Activated CD4-positive, alpha-beta memory T cell treated with anti-CD3 and anti-CD28 coated beads, Interleukin-2, amount 10 ng/mL, durations not matched to agents 7 days and 5 days (primary cell): ENCODE measurements around the gene DUSP1. TPM values are rescaled to one million over a fixed set of nuclear protein-coding genes. Genes with fewer than 3 reads are reported as not detected.

Experiments
- CTCF ChIA-PET: fragments of 350-600 bp; sonication (Branson Sonifier 250); formaldehyde crosslinking; loops from one replicate; lab custom pipeline; 2021; ENCODE audit warnings: antibody characterized with exemption, inconsistent platforms; lab: Charles Lee
- POLR2A ChIA-PET: fragments of 350-600 bp; sonication (Branson Sonifier 250); formaldehyde crosslinking; loops from one replicate; lab custom pipeline; 2021; ENCODE audit warnings: antibody characterized with exemption; lab: Charles Lee
- DNase-seq: peaks from one replicate; pipeline ENCODE4 v3.0.0-alpha.2; 2020
- H3K27ac Mint-ChIP-seq: one replicate; pipeline ENCODE4 v1.8.0; 2021; ENCODE audit warnings: mild to moderate bottlenecking, mixed read lengths
- H3K27me3 Mint-ChIP-seq: one replicate; pipeline ENCODE4 v1.8.0; 2021; ENCODE audit warnings: mixed read lengths
- H3K36me3 Mint-ChIP-seq: one replicate; pipeline ENCODE4 v1.8.0; 2021; ENCODE audit warnings: low read depth, mixed read lengths
- H3K4me1 Mint-ChIP-seq: one replicate; pipeline ENCODE4 v1.8.0; 2021; ENCODE audit warnings: mixed read lengths
- H3K4me3 Mint-ChIP-seq: one replicate; pipeline ENCODE4 v1.8.0; 2021; ENCODE audit warnings: mild to moderate bottlenecking, mixed read lengths
- H3K9me3 Mint-ChIP-seq: one replicate; pipeline ENCODE4 v1.8.0; 2021; ENCODE audit warnings: mixed read lengths
- total RNA-seq, 2 experiments: library from RNA; stranded (reverse); gene quantifications; one replicate each; pipeline ENCODE4 v1.2.3, GENCODE V29; 2021

The DUSP1 gene
- total RNA-seq, 2 experiments from 2014 or later: 17.0 to 18.8 TPM

- Mint-ChIP-seq H3K9me3 (no peaks in the 10 kb centered on the region), H3K4me3 (no peak overlapping the region), H3K36me3 (no peaks in the 10 kb centered on the region), H3K4me1 (no peaks in the 10 kb centered on the region), H3K27me3 (no peaks in the 10 kb centered on the region), H3K27ac (no peak overlapping the region)
- no peak for DNase-seq
- ChIA-PET CTCF (interaction anchor here (0.6 kb wide), 1 partner anchor 88 kb away, joined by 3 read pairs; no protein-coding TSS in a partner anchor), POLR2A (no interaction called here)
These were observed 30.4 kb downstream of the DUSP1 start for GRCh38 chr5:172740428-172741205.

DNA sequence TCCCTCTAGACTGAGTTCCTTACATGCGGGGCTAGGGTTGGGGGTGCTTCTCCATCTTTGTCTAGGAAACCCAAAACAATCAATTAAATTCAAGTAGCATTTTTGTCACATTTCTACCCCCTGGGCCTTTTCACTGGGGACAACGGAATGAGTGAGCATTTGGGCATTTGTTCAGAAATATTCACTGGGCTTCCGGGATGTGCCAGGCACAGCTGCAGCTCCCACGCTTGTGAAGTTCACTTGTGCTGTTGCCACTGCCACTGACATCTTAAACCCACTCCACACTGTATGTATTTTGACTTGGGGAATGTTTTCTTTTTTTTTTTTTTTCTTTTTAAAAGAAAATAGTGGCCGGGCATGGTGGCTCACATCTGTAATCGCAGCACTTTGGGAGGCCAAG is 31.6 kb downstream of the DUSP1 start:
- H3K27ac Mint-ChIP-seq: no peak overlapping the region
- ChIA-PET CTCF (no interaction called here), POLR2A (no interaction called here)
- H3K27me3 Mint-ChIP-seq: no peaks in the 10 kb centered on the region
- DNase-seq: no peak
- no peak overlapping the region for H3K4me3 Mint-ChIP-seq
- no peaks in the 10 kb centered on the region for H3K4me1 Mint-ChIP-seq
- no peaks in the 10 kb centered on the region for H3K9me3 Mint-ChIP-seq
- no peaks in the 10 kb centered on the region for H3K36me3 Mint-ChIP-seq

GRCh38 chr5:172736508-172737135 is 34.4 kb downstream of the DUSP1 start:
- ChIA-PET POLR2A (no interaction called here), CTCF (no interaction called here)
- Mint-ChIP-seq H3K27ac (no peak overlapping the region), H3K36me3 (no peaks in the 10 kb centered on the region), H3K4me1 (no peaks in the 10 kb centered on the region), H3K27me3 (no peaks in the 10 kb centered on the region), H3K4me3 (no peak overlapping the region), H3K9me3 (no peaks in the 10 kb centered on the region)
- no peak for DNase-seq

DNA sequence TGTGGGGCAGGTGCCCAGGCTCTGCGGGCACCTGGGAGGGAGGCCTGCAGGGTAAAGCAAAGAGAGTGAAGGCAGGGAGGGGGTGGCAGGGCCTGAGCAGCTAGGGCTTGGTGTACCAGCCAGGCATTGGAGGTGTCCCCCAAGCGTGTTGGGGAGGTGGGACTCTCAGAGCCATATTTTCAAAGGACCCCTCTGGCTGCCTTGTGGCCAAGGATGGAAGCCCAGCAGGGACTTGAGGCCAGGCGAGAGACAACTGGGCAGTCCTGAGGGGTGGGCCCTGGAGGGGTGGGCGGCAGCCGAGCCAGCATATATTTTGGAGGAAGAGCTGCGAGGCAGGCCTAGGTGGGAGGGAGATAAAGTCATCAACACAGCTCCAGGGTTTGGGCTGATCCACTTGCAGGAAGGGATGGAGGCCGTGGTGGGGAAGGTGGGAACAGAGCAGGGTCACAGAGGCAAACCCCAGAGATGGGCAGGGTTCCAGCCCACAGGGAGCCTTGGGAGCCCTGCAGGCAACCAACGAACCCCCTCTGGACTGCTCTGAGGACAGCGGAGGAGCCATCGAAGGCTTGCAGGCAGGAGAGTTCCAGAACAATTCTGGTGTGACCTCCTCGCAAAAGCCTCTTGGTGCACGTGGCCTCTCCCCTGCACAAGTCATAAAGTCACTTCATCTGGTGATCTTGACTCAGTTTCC is 35.7 kb downstream of the DUSP1 start:
- POLR2A ChIA-PET: no interaction called here

GRCh38 chr5:172733974-172734346 is 37.0 kb downstream of the DUSP1 start:
- ChIA-PET POLR2A (interaction anchor here (2.4 kb wide), 1 partner anchor 37 kb away, joined by 9 read pairs; the partner anchor contains the start of gene DUSP1), CTCF (interaction anchor here (1.3 kb wide), 1 partner anchor 19 kb away, joined by 3 read pairs; no protein-coding TSS in a partner anchor)
- H3K36me3 Mint-ChIP-seq: no peaks in the 10 kb centered on the region
- no peaks in the 10 kb centered on the region for H3K9me3 Mint-ChIP-seq
- H3K4me3 Mint-ChIP-seq: no peak overlapping the region
- H3K27me3 Mint-ChIP-seq: no peaks in the 10 kb centered on the region
- DNase-seq: no peak
- H3K27ac Mint-ChIP-seq: no peak overlapping the region
- H3K4me1 Mint-ChIP-seq: no peaks in the 10 kb centered on the region

More for the DNA sequence above, 35.7 kb downstream of the DUSP1 start:
- Mint-ChIP-seq H3K4me1 (no peaks in the 10 kb centered on the region), H3K9me3 (no peaks in the 10 kb centered on the region), H3K36me3 (no peaks in the 10 kb centered on the region), H3K4me3 (no peak overlapping the region), H3K27ac (no peak overlapping the region), H3K27me3 (no peaks in the 10 kb centered on the region)
- DNase-seq: no peak
- CTCF ChIA-PET: no interaction called here

DNA sequence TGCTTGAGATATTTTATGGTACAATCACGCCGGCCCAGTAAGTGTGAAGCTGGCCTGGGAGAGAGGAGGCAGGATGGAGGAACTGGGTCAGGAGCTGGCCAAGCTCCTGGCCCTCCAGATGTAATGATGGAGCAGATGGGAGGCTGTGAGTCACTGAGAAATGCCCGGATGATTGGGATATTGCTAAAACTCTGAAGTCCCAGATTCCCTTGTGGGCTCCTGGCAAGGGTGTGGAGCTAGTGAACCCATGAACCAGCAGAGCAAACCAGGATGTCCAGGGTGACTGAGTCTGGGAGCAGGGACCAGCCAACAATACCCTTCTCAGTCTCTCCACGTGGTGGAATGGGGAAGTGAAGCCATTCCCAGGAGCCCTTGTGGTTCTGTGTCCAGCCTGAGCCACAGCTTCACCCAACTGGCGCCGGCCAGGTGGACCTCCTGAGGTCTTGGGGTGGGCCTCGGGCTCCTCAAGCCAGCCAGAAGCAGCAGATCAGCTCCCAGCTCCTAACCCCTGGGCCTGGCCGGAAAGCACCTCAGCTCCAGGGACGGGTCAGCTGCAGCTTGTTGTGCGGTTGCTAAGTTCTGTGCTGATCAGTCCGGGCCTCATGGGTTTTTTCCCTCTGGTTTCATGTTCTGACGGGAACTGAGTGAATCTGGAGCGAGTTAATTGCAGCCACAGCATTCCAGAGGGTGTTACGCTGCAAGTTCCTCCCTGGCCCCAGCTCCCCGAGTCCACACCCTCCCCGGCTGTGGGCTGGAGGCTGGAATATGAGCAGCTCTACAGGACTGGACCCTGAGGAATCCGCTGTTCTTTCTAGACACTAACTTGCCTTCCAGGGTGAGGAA is 37.6 kb downstream of the DUSP1 start:
- no peak for DNase-seq
- H3K9me3 Mint-ChIP-seq: no peaks in the 10 kb centered on the region
- CTCF ChIA-PET: interaction anchor here (1.3 kb wide), 1 partner anchor 19 kb away, joined by 3 read pairs; no protein-coding TSS in a partner anchor
- POLR2A ChIA-PET: interaction anchor here (2.4 kb wide), 1 partner anchor 38 kb away, joined by 9 read pairs; the partner anchor contains the start of gene DUSP1
- no peak overlapping the region for H3K27ac Mint-ChIP-seq
- H3K4me3 Mint-ChIP-seq: no peak overlapping the region
- H3K4me1 Mint-ChIP-seq: no peaks in the 10 kb centered on the region
- no peaks in the 10 kb centered on the region for H3K27me3 Mint-ChIP-seq
- H3K36me3 Mint-ChIP-seq: no peaks in the 10 kb centered on the region

DNA sequence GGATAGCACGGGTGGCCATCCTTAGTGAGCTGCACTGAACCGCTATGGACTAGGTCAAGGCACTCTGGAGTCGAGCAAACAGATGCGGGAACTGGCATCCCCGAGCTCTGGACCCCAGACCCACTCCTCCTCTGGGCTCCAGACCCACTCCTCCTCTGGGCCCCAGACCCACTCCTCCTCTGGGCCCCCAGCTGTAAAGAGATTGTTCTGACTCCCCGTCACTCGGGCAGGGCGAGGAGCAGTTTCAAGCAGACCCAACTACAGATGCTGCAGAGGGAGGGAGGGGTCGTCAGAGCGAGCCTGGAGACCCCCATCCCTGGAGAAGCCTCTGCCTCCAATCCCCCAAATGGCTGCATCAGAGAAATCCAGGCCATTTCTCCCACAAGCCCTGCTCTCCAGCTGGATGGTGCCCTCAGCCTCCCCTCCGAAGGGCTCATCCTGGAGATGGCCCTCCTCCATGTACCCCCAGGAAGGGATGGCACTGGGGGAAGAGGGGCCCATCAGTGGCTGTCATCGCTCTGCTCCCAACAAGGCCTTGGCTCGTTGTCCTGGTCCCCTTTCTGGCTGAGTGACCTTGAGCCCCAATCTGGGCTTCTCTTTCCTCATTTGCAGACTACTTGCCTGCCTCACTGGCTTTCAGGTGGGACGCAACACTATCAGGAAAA is 38.7 kb downstream of the DUSP1 start:
- Mint-ChIP-seq H3K9me3 (no peaks in the 10 kb centered on the region), H3K27ac (no peak overlapping the region), H3K27me3 (no peaks in the 10 kb centered on the region), H3K4me3 (no peak overlapping the region), H3K36me3 (no peaks in the 10 kb centered on the region), H3K4me1 (no peaks in the 10 kb centered on the region)
- ChIA-PET POLR2A (interaction anchor here (2.4 kb wide), 1 partner anchor 39 kb away, joined by 9 read pairs; the partner anchor contains the start of gene DUSP1), CTCF (no interaction called here)
- DNase-seq: no peak

DNA sequence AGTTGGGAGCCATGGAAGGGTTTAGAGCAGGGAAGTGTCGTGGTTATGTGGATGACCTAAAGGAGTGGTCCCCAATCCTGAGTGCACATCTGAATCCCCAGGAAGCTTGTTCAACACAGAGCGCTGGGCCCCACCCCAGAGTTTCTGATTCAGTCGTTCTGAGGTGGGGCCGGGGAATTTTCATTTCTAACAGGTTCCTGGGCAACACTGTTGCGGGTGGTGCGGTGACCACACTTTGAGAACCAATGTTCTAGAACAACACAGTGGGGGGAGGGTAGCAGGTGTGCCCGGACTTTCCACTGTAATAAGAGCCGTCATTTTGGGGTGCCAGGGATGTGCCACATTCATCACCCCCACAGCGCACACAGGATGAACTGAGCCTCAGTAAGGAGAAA is 39.3 kb downstream of the DUSP1 start:
- H3K36me3 Mint-ChIP-seq: no peaks in the 10 kb centered on the region
- H3K27ac Mint-ChIP-seq: no peak overlapping the region
- H3K4me1 Mint-ChIP-seq: no peaks in the 10 kb centered on the region
- CTCF ChIA-PET: no interaction called here
- no peaks in the 10 kb centered on the region for H3K9me3 Mint-ChIP-seq
- H3K4me3 Mint-ChIP-seq: no peak overlapping the region
- no peaks in the 10 kb centered on the region for H3K27me3 Mint-ChIP-seq
- DNase-seq: no peak
- POLR2A ChIA-PET: no interaction called here

- Mint-ChIP-seq H3K9me3 (no peaks in the 10 kb centered on the region), H3K27ac (no peak overlapping the region), H3K4me1 (no peaks in the 10 kb centered on the region), H3K4me3 (no peak overlapping the region), H3K36me3 (no peaks in the 10 kb centered on the region), H3K27me3 (no peaks in the 10 kb centered on the region)
- ChIA-PET POLR2A (no interaction called here), CTCF (no interaction called here)
- no peak for DNase-seq
These were observed 39.9 kb downstream of the DUSP1 start for GRCh38 chr5:172730981-172731679.

DNA sequence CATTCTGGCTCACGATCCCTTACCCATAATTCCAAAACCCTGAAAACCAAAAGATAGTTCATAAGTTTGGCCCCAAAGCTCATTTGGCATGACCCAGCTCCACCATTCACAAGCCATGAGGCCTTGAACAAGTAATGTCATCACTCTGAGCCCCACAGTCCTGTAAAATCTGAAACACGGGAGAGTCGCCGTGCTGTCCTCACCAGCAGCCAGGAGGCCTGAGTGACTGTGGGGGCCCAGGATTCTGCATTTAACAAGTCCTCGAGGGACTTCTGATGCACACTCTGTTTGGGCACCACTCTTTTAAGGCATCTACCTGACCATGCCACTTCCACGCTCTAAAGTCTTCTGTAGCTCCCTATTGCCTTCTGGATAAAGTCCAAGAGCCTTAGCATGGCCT is 40.8 kb downstream of the DUSP1 start:
- CTCF ChIA-PET: no interaction called here
- H3K4me1 Mint-ChIP-seq: no peaks in the 10 kb centered on the region
- POLR2A ChIA-PET: no interaction called here
- no peaks in the 10 kb centered on the region for H3K27me3 Mint-ChIP-seq
- H3K27ac Mint-ChIP-seq: no peak overlapping the region
- DNase-seq: no peak
- H3K9me3 Mint-ChIP-seq: no peaks in the 10 kb centered on the region
- no peak overlapping the region for H3K4me3 Mint-ChIP-seq
- no peaks in the 10 kb centered on the region for H3K36me3 Mint-ChIP-seq

DNA sequence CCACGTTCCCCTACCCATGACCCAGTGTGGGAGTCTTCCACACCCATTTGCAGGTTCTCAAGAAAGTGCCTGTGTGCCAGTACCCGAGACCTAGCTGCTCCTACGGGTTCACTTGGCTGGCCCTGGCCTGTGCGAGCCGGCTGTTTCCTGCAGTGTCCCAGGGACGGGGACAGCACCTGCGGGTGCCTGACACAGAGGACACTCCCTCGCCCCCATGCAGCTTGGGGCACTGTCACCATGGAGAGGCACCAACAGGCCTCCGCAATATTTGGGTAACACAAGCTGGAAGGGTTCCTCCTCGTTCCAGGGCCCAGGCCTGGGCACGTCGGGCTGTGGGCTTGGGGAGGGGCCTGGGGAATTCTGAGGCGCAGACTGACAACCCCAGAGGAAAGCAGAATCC is 41.4 kb downstream of the DUSP1 start:
- H3K4me3 Mint-ChIP-seq: no peak overlapping the region
- CTCF ChIA-PET: no interaction called here
- peaks cover under 1% of the 10 kb centered on the region for H3K27me3 Mint-ChIP-seq
- H3K9me3 Mint-ChIP-seq: no peaks in the 10 kb centered on the region
- DNase-seq: no peak
- POLR2A ChIA-PET: no interaction called here
- no peak overlapping the region for H3K27ac Mint-ChIP-seq
- no peaks in the 10 kb centered on the region for H3K4me1 Mint-ChIP-seq
- no peaks in the 10 kb centered on the region for H3K36me3 Mint-ChIP-seq
